GM23338 (cell line): ENCODE measurements around the gene CCL24. TPM values are rescaled to one million over a fixed set of nuclear protein-coding genes. Genes with fewer than 3 reads are reported as not detected.

Source experiments
- ATAC-seq: fragments of 200-7000 bp; cut with Tn5 transposase; 3 replicates; pipeline ENCODE4 v1.9.1; 2020
- DNase-seq: peaks from one replicate; pipeline ENCODE4 v3.0.0-alpha.2; 2015; ENCODE audit warnings: low spot score
- H2AFZ ChIP-seq: fragments of 200-600 bp; sonication (generic); 2 replicates; pipeline ENCODE4 v1.8.0; 2016; ENCODE audit warnings: antibody characterized with exemption, mild to moderate bottlenecking, moderate library complexity
- H3F3A ChIP-seq: fragments of 200-600 bp; sonication (generic); replicated peaks from 2 replicates; pipeline ENCODE4 v1.8.0; 2017; ENCODE audit warnings: antibody characterized with exemption, mixed run types, low read depth
- H3K27ac ChIP-seq: fragments of 200-600 bp; sonication (generic); 2 replicates; pipeline ENCODE4 v1.6.1; 2016; ENCODE audit warnings: low read depth
- H3K27me3 ChIP-seq: fragments of 200-600 bp; sonication (generic); 2 replicates; pipeline ENCODE4 v1.8.0; 2016; ENCODE audit warnings: mild to moderate bottlenecking, mixed run types, moderate library complexity; ENCODE audit not compliant: insufficient read depth
- H3K36me3 ChIP-seq: fragments of 200-600 bp; sonication (generic); 2 replicates; pipeline ENCODE4 v1.8.0; 2016; ENCODE audit warnings: mild to moderate bottlenecking; ENCODE audit not compliant: insufficient read depth
- H3K4me1 ChIP-seq: fragments of 200-600 bp; sonication (generic); 2 replicates; pipeline ENCODE4 v1.8.0; 2016; ENCODE audit warnings: mild to moderate bottlenecking, moderate library complexity; ENCODE audit not compliant: insufficient read depth
- H3K4me2 ChIP-seq: fragments of 200-600 bp; sonication (generic); 2 replicates; pipeline ENCODE4 v1.7.1; 2017; ENCODE audit warnings: mixed run types
- H3K4me3 ChIP-seq: fragments of 200-600 bp; sonication (generic); 2 replicates; pipeline ENCODE4 v1.6.1; 2016; ENCODE audit warnings: mixed run types
- H3K79me2 ChIP-seq: fragments of 200-600 bp; sonication (generic); replicated peaks from 2 replicates; pipeline ENCODE4 v1.8.0; 2017; ENCODE audit warnings: mild to moderate bottlenecking; ENCODE audit not compliant: insufficient read depth
- H3K9me2 ChIP-seq: fragments of 200-600 bp; sonication (generic); 2 replicates; pipeline ENCODE4 v1.8.0; 2017; ENCODE audit not compliant: insufficient read depth
- H4K20me1 ChIP-seq: fragments of 200-600 bp; sonication (generic); replicated peaks from 2 replicates; pipeline ENCODE4 v1.8.0; 2017; ENCODE audit warnings: mild to moderate bottlenecking; ENCODE audit not compliant: insufficient read depth
- H3K27ac Mint-ChIP-seq: 2 replicates; pipeline ENCODE4 v1.8.0; 2020; ENCODE audit warnings: inconsistent platforms, mild to moderate bottlenecking, moderate library complexity, mixed read lengths
- H3K27me3 Mint-ChIP-seq: 3 replicates; pipeline ENCODE4 v1.8.0; 2022; ENCODE audit warnings: low read depth, mild to moderate bottlenecking, moderate library complexity, mixed read lengths, inconsistent platforms; ENCODE audit not compliant: insufficient read depth, poor library complexity
- H3K36me3 Mint-ChIP-seq: 3 replicates; pipeline ENCODE4 v1.8.0; 2021; ENCODE audit warnings: low read depth, mild to moderate bottlenecking, inconsistent platforms, moderate library complexity, mixed read lengths
- H3K4me1 Mint-ChIP-seq: 3 replicates; pipeline ENCODE4 v1.8.0; 2020; ENCODE audit warnings: mild to moderate bottlenecking, inconsistent platforms, mixed read lengths
- H3K4me3 Mint-ChIP-seq: 3 replicates; pipeline ENCODE4 v1.8.0; 2021; ENCODE audit warnings: moderate library complexity, mild to moderate bottlenecking, inconsistent platforms, mixed read lengths
- H3K9me3 Mint-ChIP-seq: 3 replicates; pipeline ENCODE4 v1.8.0; 2020; ENCODE audit warnings: moderate library complexity, mild to moderate bottlenecking, inconsistent platforms, mixed read lengths
- CREB1 ChIP-seq: fragments of 250-450 bp; sonication (Bioruptor Pico); IDR thresholded peaks from 2 replicates; pipeline ENCODE4 v1.5.0; 2020; ENCODE audit warnings: low read depth, mild to moderate bottlenecking, moderate library complexity
- CTCF ChIP-seq, 2 experiments: fragments of 200-600 bp in 1 of 2; sonication (generic) in 1 of 2; conservative IDR thresholded peaks; 2 replicates each; pipeline versions ENCODE4 v1.5.1 to v1.6.1; 2016 to 2017; ENCODE audit warnings: antibody characterized with exemption in 2 of 2, low read depth in 2 of 2, mild to moderate bottlenecking in 2 of 2, moderate library complexity in 1 of 2
- EZH2 ChIP-seq: fragments of 200-600 bp; sonication (generic); IDR thresholded peaks from one replicate; pipeline ENCODE4 v1.8.0; 2017; ENCODE audit warnings: antibody characterized with exemption, mild to moderate bottlenecking, low read depth; ENCODE audit not compliant: unreplicated experiment
- EZH2phosphoT487 ChIP-seq: fragments of 200-600 bp; sonication (generic); IDR thresholded peaks from one replicate; pipeline ENCODE4 v1.8.1; 2018; ENCODE audit warnings: antibody characterized with exemption; ENCODE audit not compliant: unreplicated experiment
- JUNB ChIP-seq: IDR thresholded peaks from one replicate; pipeline ENCODE4 v1.6.1; 2016; ENCODE audit warnings: antibody characterized with exemption; ENCODE audit not compliant: unreplicated experiment
- NANOG ChIP-seq: IDR thresholded peaks from 2 replicates; pipeline ENCODE4 v1.6.1; 2016; ENCODE audit warnings: antibody characterized with exemption, borderline replicate concordance
- POLR2AphosphoS5 ChIP-seq: IDR thresholded peaks from 2 replicates; pipeline ENCODE4 v1.6.1; 2016; ENCODE audit warnings: antibody characterized with exemption, low read depth
- REST ChIP-seq: IDR thresholded peaks from one replicate; pipeline ENCODE4 v1.6.1; 2018; ENCODE audit warnings: antibody characterized with exemption; ENCODE audit not compliant: unreplicated experiment
- STAT1 ChIP-seq: IDR thresholded peaks from one replicate; pipeline ENCODE4 v1.6.1; 2016; ENCODE audit warnings: antibody characterized with exemption; ENCODE audit not compliant: unreplicated experiment
- ZNF114 ChIP-seq: fragments of 250-450 bp; sonication (Bioruptor Pico); IDR thresholded peaks from 2 replicates; pipeline ENCODE4 v1.5.0; 2020; ENCODE audit warnings: mild to moderate bottlenecking, moderate library complexity
- ZNF331 ChIP-seq: fragments of 250-450 bp; sonication (Bioruptor Pico); IDR thresholded peaks from 2 replicates; pipeline ENCODE4 v1.5.0; 2020; ENCODE audit warnings: low read depth, mild to moderate bottlenecking, moderate library complexity
- polyA plus RNA-seq: library from polyadenylated mRNA; unstranded; fragments of >200 nt; fragmentation: Nextera tagmentation; extraction: Ambion mirVana; gene quantifications from 2 replicates; pipeline ENCODE4 v1.2.1, GENCODE V29; 2016
- total RNA-seq: library from RNA; depleted of rRNA; stranded (reverse); fragments of >200 nt; shearing (Covaris generic); gene quantifications from 2 replicates; pipeline ENCODE4 v1.2.3, GENCODE V29; 2014
- TF ChIP-seq, protein P1 (sequence below): IDR thresholded peaks from 2 replicates; pipeline ENCODE4 v1.6.1; 2016; ENCODE audit warnings: antibody characterized with exemption
- TF ChIP-seq, protein P2 (sequence below): fragments of 250-450 bp; sonication (Bioruptor Pico); IDR thresholded peaks from 2 replicates; pipeline ENCODE4 v1.5.0; 2020; ENCODE audit warnings: mild to moderate bottlenecking, moderate library complexity

The CCL24 gene
- total and polyA plus RNA-seq, 2 experiments from 2014 or later: not detected

DNA sequence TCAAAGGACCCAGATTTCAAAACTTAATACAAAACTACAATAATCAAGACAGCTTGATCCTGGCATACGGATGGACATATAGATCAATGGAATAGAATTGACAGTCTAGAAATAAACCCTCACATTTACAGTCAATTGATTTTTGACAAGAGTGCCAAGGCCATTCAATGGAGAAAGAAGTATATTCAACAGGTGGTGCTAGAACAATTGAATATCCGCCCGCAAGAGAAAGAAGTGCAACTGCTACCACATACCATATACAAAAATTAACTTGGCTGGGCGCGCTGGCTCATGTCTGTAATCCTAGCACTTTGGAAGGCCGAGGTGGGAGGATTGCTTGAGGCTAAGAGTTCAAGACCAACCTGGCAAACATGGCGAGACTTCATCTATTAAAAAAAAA lies 23.2 kb upstream of the CCL24 start:
- DNase-seq (no peak), ATAC-seq (no peak)
- Histone ChIP-seq H2AFZ (no peak overlapping the region), H4K20me1 (no peaks in the 10 kb centered on the region), H3K79me2 (no peaks in the 10 kb centered on the region), H3K4me1 (no peaks in the 10 kb centered on the region), H3K4me3 (no peak overlapping the region), H3K36me3 (no peaks in the 10 kb centered on the region), H3F3A (no peaks in the 10 kb centered on the region), H3K27me3 (no peaks in the 10 kb centered on the region), H3K4me2 (no peak overlapping the region), H3K27ac (no peak overlapping the region), H3K9me2 (no peaks in the 10 kb centered on the region)
- Mint-ChIP-seq H3K4me3 (no peak overlapping the region), H3K4me1 (no peaks in the 10 kb centered on the region), H3K27me3 (no peaks in the 10 kb centered on the region), H3K36me3 (no peaks in the 10 kb centered on the region), H3K9me3 (no peaks in the 10 kb centered on the region), H3K27ac (no peak overlapping the region)
- TF ChIP-seq CREB1 (CRISPR knock-in tag): no peak
- TF ChIP-seq ZNF331 (CRISPR knock-in tag): no peak
- TF ChIP-seq, protein P1, sequence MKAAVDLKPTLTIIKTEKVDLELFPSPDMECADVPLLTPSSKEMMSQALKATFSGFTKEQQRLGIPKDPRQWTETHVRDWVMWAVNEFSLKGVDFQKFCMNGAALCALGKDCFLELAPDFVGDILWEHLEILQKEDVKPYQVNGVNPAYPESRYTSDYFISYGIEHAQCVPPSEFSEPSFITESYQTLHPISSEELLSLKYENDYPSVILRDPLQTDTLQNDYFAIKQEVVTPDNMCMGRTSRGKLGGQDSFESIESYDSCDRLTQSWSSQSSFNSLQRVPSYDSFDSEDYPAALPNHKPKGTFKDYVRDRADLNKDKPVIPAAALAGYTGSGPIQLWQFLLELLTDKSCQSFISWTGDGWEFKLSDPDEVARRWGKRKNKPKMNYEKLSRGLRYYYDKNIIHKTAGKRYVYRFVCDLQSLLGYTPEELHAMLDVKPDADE: no peak
- TF ChIP-seq EZH2: no peak
- TF ChIP-seq, protein P2, sequence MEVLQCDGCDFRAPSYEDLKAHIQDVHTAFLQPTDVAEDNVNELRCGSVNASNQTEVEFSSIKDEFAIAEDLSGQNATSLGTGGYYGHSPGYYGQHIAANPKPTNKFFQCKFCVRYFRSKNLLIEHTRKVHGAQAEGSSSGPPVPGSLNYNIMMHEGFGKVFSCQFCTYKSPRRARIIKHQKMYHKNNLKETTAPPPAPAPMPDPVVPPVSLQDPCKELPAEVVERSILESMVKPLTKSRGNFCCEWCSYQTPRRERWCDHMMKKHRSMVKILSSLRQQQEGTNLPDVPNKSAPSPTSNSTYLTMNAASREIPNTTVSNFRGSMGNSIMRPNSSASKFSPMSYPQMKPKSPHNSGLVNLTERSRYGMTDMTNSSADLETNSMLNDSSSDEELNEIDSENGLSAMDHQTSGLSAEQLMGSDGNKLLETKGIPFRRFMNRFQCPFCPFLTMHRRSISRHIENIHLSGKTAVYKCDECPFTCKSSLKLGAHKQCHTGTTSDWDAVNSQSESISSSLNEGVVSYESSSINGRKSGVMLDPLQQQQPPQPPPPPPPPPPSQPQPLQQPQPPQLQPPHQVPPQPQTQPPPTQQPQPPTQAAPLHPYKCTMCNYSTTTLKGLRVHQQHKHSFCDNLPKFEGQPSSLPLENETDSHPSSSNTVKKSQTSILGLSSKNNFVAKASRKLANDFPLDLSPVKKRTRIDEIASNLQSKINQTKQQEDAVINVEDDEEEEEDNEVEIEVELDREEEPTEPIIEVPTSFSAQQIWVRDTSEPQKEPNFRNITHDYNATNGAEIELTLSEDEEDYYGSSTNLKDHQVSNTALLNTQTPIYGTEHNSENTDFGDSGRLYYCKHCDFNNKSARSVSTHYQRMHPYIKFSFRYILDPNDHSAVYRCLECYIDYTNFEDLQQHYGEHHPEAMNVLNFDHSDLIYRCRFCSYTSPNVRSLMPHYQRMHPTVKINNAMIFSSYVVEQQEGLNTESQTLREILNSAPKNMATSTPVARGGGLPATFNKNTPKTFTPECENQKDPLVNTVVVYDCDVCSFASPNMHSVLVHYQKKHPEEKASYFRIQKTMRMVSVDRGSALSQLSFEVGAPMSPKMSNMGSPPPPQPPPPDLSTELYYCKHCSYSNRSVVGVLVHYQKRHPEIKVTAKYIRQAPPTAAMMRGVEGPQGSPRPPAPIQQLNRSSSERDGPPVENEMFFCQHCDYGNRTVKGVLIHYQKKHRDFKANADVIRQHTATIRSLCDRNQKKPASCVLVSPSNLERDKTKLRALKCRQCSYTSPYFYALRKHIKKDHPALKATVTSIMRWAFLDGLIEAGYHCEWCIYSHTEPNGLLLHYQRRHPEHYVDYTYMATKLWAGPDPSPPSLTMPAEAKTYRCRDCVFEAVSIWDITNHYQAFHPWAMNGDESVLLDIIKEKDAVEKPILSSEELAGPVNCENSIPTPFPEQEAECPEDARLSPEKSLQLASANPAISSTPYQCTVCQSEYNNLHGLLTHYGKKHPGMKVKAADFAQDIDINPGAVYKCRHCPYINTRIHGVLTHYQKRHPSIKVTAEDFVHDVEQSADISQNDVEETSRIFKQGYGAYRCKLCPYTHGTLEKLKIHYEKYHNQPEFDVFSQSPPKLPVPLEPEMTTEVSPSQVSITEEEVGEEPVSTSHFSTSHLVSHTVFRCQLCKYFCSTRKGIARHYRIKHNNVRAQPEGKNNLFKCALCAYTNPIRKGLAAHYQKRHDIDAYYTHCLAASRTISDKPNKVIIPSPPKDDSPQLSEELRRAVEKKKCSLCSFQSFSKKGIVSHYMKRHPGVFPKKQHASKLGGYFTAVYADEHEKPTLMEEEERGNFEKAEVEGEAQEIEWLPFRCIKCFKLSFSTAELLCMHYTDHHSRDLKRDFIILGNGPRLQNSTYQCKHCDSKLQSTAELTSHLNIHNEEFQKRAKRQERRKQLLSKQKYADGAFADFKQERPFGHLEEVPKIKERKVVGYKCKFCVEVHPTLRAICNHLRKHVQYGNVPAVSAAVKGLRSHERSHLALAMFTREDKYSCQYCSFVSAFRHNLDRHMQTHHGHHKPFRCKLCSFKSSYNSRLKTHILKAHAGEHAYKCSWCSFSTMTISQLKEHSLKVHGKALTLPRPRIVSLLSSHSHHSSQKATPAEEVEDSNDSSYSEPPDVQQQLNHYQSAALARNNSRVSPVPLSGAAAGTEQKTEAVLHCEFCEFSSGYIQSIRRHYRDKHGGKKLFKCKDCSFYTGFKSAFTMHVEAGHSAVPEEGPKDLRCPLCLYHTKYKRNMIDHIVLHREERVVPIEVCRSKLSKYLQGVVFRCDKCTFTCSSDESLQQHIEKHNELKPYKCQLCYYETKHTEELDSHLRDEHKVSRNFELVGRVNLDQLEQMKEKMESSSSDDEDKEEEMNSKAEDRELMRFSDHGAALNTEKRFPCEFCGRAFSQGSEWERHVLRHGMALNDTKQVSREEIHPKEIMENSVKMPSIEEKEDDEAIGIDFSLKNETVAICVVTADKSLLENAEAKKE (CRISPR knock-in tag): no peak
- TF ChIP-seq POLR2AphosphoS5: no peak
- TF ChIP-seq ZNF114 (CRISPR knock-in tag): no peak
- TF ChIP-seq EZH2phosphoT487: no peak
- no peak for TF ChIP-seq CTCF (conservative IDR thresholded peaks at IDR 0.05; ENCODE audit: low read depth in 2 of 2)
- TF ChIP-seq STAT1: no peak
- no peak for TF ChIP-seq REST
- no peak for TF ChIP-seq NANOG
- no peak for TF ChIP-seq JUNB
